HEK293 (cell line): ENCODE data around the gene RSPO1.

ENCODE experiments used
- CTCF ChIA-PET: fragments of 350-600 bp; formaldehyde crosslinking; extraction: SDS; loops from one replicate; lab custom pipeline; 2021; ENCODE audit warnings: antibody characterized with exemption; lab: Yijun Ruan, JAX
- POLR2A ChIA-PET: fragments of 300-600 bp; formaldehyde crosslinking; extraction: SDS; loops from one replicate; lab custom pipeline; 2020; ENCODE audit warnings: antibody characterized with exemption, inconsistent platforms; lab: Yijun Ruan, JAX
- H3K27ac ChIP-seq: fragments of 200-500 bp; sonication (Bioruptor generic); 2 replicates; pipeline ENCODE4 v1.5.1; 2014; ENCODE audit warnings: low read depth, low read length, control low read depth, inconsistent platforms; ENCODE audit errors: extremely low read depth
- H3K36me3 ChIP-seq, 2 experiments: fragments of 200-500 bp in 1 of 2; sonication (Bioruptor generic) in 1 of 2; 1 replicate in 1 of 2; 2 replicates in 1 of 2; pipeline ENCODE4 v1.5.1; 2014 to 2017; ENCODE audit warnings: inconsistent platforms in 2 of 2, low read length in 2 of 2; ENCODE audit not compliant: control insufficient read depth in 2 of 2, insufficient read depth in 1 of 2
- H3K4me1 ChIP-seq: fragments of 200-500 bp; sonication (Bioruptor generic); 2 replicates; pipeline ENCODE4 v1.5.1; 2014; ENCODE audit warnings: mild to moderate bottlenecking, low read length, inconsistent platforms; ENCODE audit not compliant: control insufficient read depth, insufficient read depth
- H3K4me3 ChIP-seq: 2 replicates; pipeline ENCODE4 v1.5.1; 2011; ENCODE audit warnings: low read depth, mild to moderate bottlenecking, control low read depth, low read length, moderate library complexity
- H3K9me3 ChIP-seq: fragments of 200-500 bp; sonication (Bioruptor generic); 2 replicates; pipeline ENCODE4 v1.5.1; 2014; ENCODE audit warnings: low read depth, low read length, inconsistent platforms; ENCODE audit not compliant: control insufficient read depth, insufficient read depth
- BCL11B ChIP-seq: fragments of 450-650 bp; formaldehyde crosslinking; IDR thresholded peaks from 2 replicates; pipeline ENCODE4 v1.5.1; 2016; ENCODE audit warnings: low read depth, missing biosample characterization, missing genetic modification characterization
- GLIS2 ChIP-seq: fragments of 450-650 bp; formaldehyde crosslinking; IDR thresholded peaks from 2 replicates; pipeline ENCODE4 v1.5.1; 2016; ENCODE audit warnings: missing biosample characterization, missing genetic modification characterization
- IKZF3 ChIP-seq: fragments of 450-650 bp; IDR thresholded peaks from 2 replicates; pipeline ENCODE4 v1.5.0; 2018; ENCODE audit warnings: missing biosample characterization, mild to moderate bottlenecking, missing genetic modification characterization, moderate library complexity
- SETDB1 ChIP-seq: IDR thresholded peaks from one replicate; pipeline ENCODE4 v1.6.1; 2017; ENCODE audit warnings: mild to moderate bottlenecking, low read length, moderate library complexity, mixed read lengths; ENCODE audit not compliant: insufficient read length
- YY1 ChIP-seq: fragments of 450-650 bp; formaldehyde crosslinking; IDR thresholded peaks from 2 replicates; pipeline ENCODE4 v1.5.1; 2018; ENCODE audit warnings: missing biosample characterization, missing genetic modification characterization
- ZBTB48 ChIP-seq: fragments of 450-650 bp; formaldehyde crosslinking; IDR thresholded peaks from 2 replicates; pipeline ENCODE4 v1.5.1; 2016; ENCODE audit warnings: missing biosample characterization, missing genetic modification characterization
- ZFHX2 ChIP-seq: fragments of 450-650 bp; formaldehyde crosslinking; conservative IDR thresholded peaks from 2 replicates; pipeline ENCODE4 v1.5.1; 2016; ENCODE audit warnings: missing biosample characterization, missing genetic modification characterization
- ZNF132 ChIP-seq: fragments of 450-650 bp; formaldehyde crosslinking; IDR thresholded peaks from 2 replicates; pipeline ENCODE4 v1.5.1; 2017; ENCODE audit warnings: missing biosample characterization, missing genetic modification characterization, borderline replicate concordance
- ZNF335 ChIP-seq: fragments of 450-650 bp; formaldehyde crosslinking; conservative IDR thresholded peaks from 2 replicates; pipeline ENCODE4 v1.5.1; 2016; ENCODE audit warnings: missing biosample characterization, missing genetic modification characterization
- ZNF391 ChIP-seq: fragments of 450-650 bp; formaldehyde crosslinking; IDR thresholded peaks from 2 replicates; pipeline ENCODE4 v1.5.1; 2016; ENCODE audit warnings: low read depth, missing biosample characterization, missing genetic modification characterization, borderline replicate concordance
- ZNF416 ChIP-seq: fragments of 450-650 bp; formaldehyde crosslinking; IDR thresholded peaks from 2 replicates; pipeline ENCODE4 v1.5.1; 2016; ENCODE audit warnings: missing biosample characterization, missing genetic modification characterization
- ZNF426 ChIP-seq: fragments of 450-650 bp; formaldehyde crosslinking; IDR thresholded peaks from 2 replicates; pipeline ENCODE4 v1.5.1; 2017; ENCODE audit warnings: missing biosample characterization, missing genetic modification characterization, mild to moderate bottlenecking, inconsistent platforms, moderate library complexity
- ZNF48 ChIP-seq: fragments of 450-650 bp; formaldehyde crosslinking; IDR thresholded peaks from 2 replicates; pipeline ENCODE4 v1.5.1; 2016; ENCODE audit warnings: missing biosample characterization, missing genetic modification characterization
- ZNF529 ChIP-seq: fragments of 450-650 bp; formaldehyde crosslinking; IDR thresholded peaks from 2 replicates; pipeline ENCODE4 v1.5.1; 2017; ENCODE audit warnings: missing genetic modification characterization, missing biosample characterization; ENCODE audit not compliant: insufficient replicate concordance
- ZNF544 ChIP-seq: fragments of 450-650 bp; formaldehyde crosslinking; IDR thresholded peaks from 2 replicates; pipeline ENCODE4 v1.5.0; 2017; ENCODE audit warnings: missing biosample characterization, missing genetic modification characterization
- ZNF555 ChIP-seq: fragments of 450-650 bp; formaldehyde crosslinking; conservative IDR thresholded peaks from 2 replicates; pipeline ENCODE4 v1.5.1; 2017; ENCODE audit warnings: missing biosample characterization, mild to moderate bottlenecking, missing genetic modification characterization, inconsistent platforms
- ZNF610 ChIP-seq: fragments of 450-650 bp; formaldehyde crosslinking; IDR thresholded peaks from 2 replicates; pipeline ENCODE4 v1.5.1; 2016; ENCODE audit warnings: missing biosample characterization, missing genetic modification characterization, borderline replicate concordance
- ZNF629 ChIP-seq: fragments of 450-650 bp; formaldehyde crosslinking; IDR thresholded peaks from 2 replicates; pipeline ENCODE4 v1.5.1; 2017; ENCODE audit warnings: missing biosample characterization, missing genetic modification characterization
- ZNF660 ChIP-seq: fragments of 450-650 bp; IDR thresholded peaks from 2 replicates; pipeline ENCODE4 v1.5.1; 2018; ENCODE audit warnings: missing biosample characterization, mild to moderate bottlenecking, missing genetic modification characterization
- ZNF776 ChIP-seq: fragments of 450-650 bp; formaldehyde crosslinking; IDR thresholded peaks from 2 replicates; pipeline ENCODE4 v1.5.0; 2017; ENCODE audit warnings: missing biosample characterization, missing genetic modification characterization, borderline replicate concordance
- ZNF791 ChIP-seq: fragments of 450-650 bp; formaldehyde crosslinking; IDR thresholded peaks from 2 replicates; pipeline ENCODE4 v1.5.1; 2016; ENCODE audit warnings: missing biosample characterization, missing genetic modification characterization
- ZSCAN16 ChIP-seq: fragments of 450-650 bp; formaldehyde crosslinking; IDR thresholded peaks from 2 replicates; pipeline ENCODE4 v1.5.1; 2016; ENCODE audit warnings: missing biosample characterization, missing genetic modification characterization
- ZSCAN30 ChIP-seq: fragments of 450-650 bp; IDR thresholded peaks from 2 replicates; pipeline ENCODE4 v1.5.1; 2018; ENCODE audit warnings: missing biosample characterization, mild to moderate bottlenecking, missing genetic modification characterization, moderate library complexity
- TF ChIP-seq, protein P1 (sequence below): fragments of 450-650 bp; formaldehyde crosslinking; IDR thresholded peaks from 2 replicates; pipeline ENCODE4 v1.5.0; 2017; ENCODE audit warnings: missing biosample characterization, missing genetic modification characterization, borderline replicate concordance
- TF ChIP-seq, protein P2 (sequence below): fragments of 450-650 bp; formaldehyde crosslinking; IDR thresholded peaks from 2 replicates; pipeline ENCODE4 v1.5.1; 2016; ENCODE audit warnings: missing biosample characterization, missing genetic modification characterization
- TF ChIP-seq, protein P3 (sequence below): fragments of 450-650 bp; IDR thresholded peaks from 2 replicates; pipeline ENCODE4 v1.5.1; 2018; ENCODE audit warnings: missing biosample characterization, mild to moderate bottlenecking, missing genetic modification characterization

Gene RSPO1

GRCh38 chr1:37657620-37658412, 23.1 kb upstream of the RSPO1 start:
- no peaks in the 10 kb centered on the region for H3K36me3 ChIP-seq
- H3K27ac ChIP-seq: no peak overlapping the region
- H3K4me1 ChIP-seq: no peaks in the 10 kb centered on the region
- TF ChIP-seq ZNF426 (no peak), ZBTB48 (tag by site-specific recombination) (no peak), IKZF3 (tag by site-specific recombination) (no peak), GLIS2 (no peak), ZNF791 (tag by site-specific recombination) (no peak), ZNF529 (tag by site-specific recombination) (no peak), BCL11B (tag by site-specific recombination) (no peak), ZNF391 (tag by site-specific recombination) (no peak), ZFHX2 (tag by site-specific recombination) (no peak), SETDB1 (no peak)
- TF ChIP-seq, protein P1, sequence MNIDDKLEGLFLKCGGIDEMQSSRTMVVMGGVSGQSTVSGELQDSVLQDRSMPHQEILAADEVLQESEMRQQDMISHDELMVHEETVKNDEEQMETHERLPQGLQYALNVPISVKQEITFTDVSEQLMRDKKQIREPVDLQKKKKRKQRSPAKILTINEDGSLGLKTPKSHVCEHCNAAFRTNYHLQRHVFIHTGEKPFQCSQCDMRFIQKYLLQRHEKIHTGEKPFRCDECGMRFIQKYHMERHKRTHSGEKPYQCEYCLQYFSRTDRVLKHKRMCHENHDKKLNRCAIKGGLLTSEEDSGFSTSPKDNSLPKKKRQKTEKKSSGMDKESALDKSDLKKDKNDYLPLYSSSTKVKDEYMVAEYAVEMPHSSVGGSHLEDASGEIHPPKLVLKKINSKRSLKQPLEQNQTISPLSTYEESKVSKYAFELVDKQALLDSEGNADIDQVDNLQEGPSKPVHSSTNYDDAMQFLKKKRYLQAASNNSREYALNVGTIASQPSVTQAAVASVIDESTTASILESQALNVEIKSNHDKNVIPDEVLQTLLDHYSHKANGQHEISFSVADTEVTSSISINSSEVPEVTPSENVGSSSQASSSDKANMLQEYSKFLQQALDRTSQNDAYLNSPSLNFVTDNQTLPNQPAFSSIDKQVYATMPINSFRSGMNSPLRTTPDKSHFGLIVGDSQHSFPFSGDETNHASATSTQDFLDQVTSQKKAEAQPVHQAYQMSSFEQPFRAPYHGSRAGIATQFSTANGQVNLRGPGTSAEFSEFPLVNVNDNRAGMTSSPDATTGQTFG (tag by site-specific recombination): no peak
- TF ChIP-seq, protein P2, sequence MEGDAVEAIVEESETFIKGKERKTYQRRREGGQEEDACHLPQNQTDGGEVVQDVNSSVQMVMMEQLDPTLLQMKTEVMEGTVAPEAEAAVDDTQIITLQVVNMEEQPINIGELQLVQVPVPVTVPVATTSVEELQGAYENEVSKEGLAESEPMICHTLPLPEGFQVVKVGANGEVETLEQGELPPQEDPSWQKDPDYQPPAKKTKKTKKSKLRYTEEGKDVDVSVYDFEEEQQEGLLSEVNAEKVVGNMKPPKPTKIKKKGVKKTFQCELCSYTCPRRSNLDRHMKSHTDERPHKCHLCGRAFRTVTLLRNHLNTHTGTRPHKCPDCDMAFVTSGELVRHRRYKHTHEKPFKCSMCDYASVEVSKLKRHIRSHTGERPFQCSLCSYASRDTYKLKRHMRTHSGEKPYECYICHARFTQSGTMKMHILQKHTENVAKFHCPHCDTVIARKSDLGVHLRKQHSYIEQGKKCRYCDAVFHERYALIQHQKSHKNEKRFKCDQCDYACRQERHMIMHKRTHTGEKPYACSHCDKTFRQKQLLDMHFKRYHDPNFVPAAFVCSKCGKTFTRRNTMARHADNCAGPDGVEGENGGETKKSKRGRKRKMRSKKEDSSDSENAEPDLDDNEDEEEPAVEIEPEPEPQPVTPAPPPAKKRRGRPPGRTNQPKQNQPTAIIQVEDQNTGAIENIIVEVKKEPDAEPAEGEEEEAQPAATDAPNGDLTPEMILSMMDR (tag by site-specific recombination): no peak
- TF ChIP-seq, protein P3, sequence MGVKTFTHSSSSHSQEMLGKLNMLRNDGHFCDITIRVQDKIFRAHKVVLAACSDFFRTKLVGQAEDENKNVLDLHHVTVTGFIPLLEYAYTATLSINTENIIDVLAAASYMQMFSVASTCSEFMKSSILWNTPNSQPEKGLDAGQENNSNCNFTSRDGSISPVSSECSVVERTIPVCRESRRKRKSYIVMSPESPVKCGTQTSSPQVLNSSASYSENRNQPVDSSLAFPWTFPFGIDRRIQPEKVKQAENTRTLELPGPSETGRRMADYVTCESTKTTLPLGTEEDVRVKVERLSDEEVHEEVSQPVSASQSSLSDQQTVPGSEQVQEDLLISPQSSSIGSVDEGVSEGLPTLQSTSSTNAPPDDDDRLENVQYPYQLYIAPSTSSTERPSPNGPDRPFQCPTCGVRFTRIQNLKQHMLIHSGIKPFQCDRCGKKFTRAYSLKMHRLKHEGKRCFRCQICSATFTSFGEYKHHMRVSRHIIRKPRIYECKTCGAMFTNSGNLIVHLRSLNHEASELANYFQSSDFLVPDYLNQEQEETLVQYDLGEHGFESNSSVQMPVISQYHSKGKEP (tag by site-specific recombination): no peak
- ChIA-PET POLR2A (no interaction called here), CTCF (interaction anchor here (1.0 kb wide), 1 partner anchor 24 kb away, joined by 3 read pairs; no protein-coding TSS in a partner anchor)
- H3K4me3 ChIP-seq: no peak overlapping the region
- no peaks in the 10 kb centered on the region for H3K9me3 ChIP-seq

DNA sequence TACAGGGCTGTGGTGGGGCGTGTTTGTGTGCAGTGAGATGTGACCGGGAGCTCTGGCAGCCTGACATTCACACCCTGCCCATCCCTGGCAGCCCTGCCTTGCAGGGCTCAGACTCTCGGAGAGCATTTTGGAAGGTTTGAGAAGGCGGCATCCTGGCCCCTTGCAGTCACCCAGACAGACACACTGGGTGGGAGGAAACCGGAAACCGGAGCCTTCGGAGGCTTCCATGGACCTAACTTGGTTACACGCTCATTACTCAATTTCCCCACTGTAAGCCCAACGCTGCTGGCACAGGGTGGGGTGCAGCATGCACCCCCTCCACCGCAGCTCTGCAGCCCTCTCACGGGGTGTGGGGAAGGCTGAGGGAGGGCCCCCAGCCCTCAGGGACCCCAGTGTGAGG, 22.2 kb upstream of the RSPO1 start:
- Histone ChIP-seq H3K4me1 (no peaks in the 10 kb centered on the region), H3K27ac (no peak overlapping the region), H3K36me3 (no peaks in the 10 kb centered on the region), H3K4me3 (no peak overlapping the region), H3K9me3 (no peaks in the 10 kb centered on the region)
- no peak for TF ChIP-seq ZNF610 (tag by site-specific recombination)
- TF ChIP-seq, protein P3 (tag by site-specific recombination): no peak
- TF ChIP-seq ZNF776: no peak
- TF ChIP-seq ZNF555: no peak
- no peak for TF ChIP-seq ZNF416
- TF ChIP-seq YY1 (tag by site-specific recombination): no peak
- TF ChIP-seq ZSCAN30 (tag by site-specific recombination): no peak
- no peak for TF ChIP-seq ZNF132
- no peak for TF ChIP-seq ZNF48 (tag by site-specific recombination)
- TF ChIP-seq ZSCAN16 (tag by site-specific recombination): no peak
- TF ChIP-seq ZNF335 (tag by site-specific recombination): no peak
- TF ChIP-seq ZNF629 (tag by site-specific recombination): no peak
- no peak for TF ChIP-seq ZNF544 (tag by site-specific recombination)
- TF ChIP-seq ZNF660 (tag by site-specific recombination): no peak
- POLR2A ChIA-PET: no interaction called here
- CTCF ChIA-PET: no interaction called here
